Endometrial microvascular endothelial cells (primary cell): ENCODE data around the gene DEF6. TPM values are rescaled to one million over a fixed set of nuclear protein-coding genes. Genes with fewer than 3 reads are reported as not detected.

Experiments used
- in situ Hi-C: cut with HindIII; loops from 2 replicates; pipeline ENCODE4 v1.10.0; 2017; ENCODE audit warnings: low sequenced_read_pairs, low pct_unique_long_range_greater_than_20kb; ENCODE audit errors: inconsistent ontology term
- total RNA-seq: library from RNA; depleted of rRNA; stranded (reverse); fragments of >200 nt; gene quantifications from one replicate; pipeline ENCODE4 v1.2.3, GENCODE V29; 2015; ENCODE audit errors: inconsistent ontology term

DEF6 gene
- total RNA-seq, 1 donor from 2014 or later: 1.6 TPM

DNA sequence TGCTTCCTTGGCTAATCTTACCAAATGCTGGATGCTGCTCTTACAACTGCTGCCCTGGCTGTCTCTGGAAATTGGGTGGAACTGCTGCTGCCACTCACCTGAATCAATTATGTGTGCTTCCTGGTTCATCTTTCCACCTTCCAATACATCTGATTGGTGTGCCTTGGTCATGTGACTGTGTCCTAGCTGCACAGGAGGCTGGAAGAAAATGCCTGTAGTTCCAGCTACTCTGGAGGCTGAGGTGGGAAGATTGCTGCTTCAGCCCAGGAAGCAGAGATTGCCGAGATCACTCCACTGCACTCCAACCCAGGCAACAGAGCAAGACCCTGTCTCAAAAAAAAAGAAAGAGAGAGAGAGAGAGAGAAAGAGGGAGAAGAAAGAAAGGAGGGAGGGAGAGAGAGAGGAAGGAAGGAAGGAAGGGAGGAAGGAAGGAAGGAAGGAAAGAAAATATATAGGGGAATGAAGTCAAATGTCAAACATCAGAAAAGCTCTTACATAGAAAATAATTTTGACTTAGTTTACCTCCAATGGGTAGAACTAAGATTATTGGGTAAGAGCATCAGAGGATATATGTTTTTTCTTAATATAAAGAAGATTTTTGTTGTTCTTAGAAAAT is 30.6 kb downstream of the DEF6 start:
- in situ Hi-C loops: loop anchor here (25.0 kb wide), 1 partner anchor 109 kb away; no protein-coding TSS in a partner anchor

DNA sequence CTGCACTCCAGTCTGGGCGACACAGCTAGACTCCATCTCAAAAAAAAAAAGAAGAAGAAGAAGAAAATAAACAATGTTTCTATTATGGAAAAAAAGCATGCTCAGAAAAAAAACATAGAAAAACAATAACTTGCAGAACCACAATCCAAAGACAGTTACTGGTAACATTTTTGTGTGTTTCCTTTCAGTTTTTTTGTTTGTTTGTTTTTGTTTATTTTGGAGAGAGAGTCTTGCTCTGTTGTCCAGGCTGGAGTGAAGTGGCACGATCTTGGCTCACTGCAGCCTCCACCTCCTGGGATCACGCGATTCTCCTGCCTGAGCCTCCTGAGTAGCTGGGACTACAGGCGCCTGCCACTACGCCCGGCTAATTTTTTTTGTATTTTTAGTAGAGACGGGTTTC is 31.3 kb downstream of the DEF6 start:
- in situ Hi-C loops: loop anchor here (25.0 kb wide), 1 partner anchor 108 kb away; no protein-coding TSS in a partner anchor

- in situ Hi-C loops: loop anchor here (25.0 kb wide), 1 partner anchor 107 kb away; no protein-coding TSS in a partner anchor
Measured at GRCh38 chr6:35330541-35331119, 33.0 kb downstream of the DEF6 start.

DNA sequence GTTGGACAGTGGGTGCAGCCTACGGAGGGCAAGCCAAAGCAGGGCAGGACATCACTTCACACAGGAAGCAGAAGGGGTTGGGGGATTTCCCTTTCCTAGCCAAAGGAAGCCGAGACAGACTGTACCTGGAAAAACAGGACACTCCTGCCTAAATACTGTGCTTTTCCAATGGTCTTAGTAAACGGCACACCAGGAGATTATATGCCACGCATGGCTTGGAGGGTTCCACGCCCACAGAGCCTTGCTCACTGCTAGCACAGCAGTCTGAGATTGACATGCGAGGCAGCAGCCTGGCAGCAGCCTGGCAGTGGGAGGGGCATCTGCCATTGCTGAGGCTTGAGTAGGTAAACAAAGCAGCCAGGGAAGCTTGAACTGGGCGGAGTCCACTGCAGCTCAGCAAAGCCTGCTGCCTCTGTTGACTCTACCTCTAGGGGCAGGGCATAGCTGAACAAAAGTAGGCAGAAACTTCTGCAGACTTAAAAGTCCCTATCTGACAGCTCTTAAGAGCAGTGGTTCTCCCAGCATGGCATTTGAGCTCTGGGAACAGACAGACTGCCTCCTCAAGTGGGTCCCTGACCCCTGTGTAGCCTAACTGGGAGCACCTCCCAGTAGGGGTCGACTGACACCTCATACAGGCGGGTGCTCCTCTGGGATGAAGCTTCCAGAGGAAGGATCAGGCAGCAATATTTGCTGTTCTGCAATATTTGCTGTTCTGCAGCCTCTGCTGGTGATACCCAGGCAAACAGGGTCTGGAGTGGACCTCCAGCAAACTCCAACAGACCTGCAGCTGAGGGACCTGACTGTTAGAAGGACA is 34.7 kb downstream of the DEF6 start:
- in situ Hi-C loops: loop anchor here (25.0 kb wide), 1 partner anchor 105 kb away; no protein-coding TSS in a partner anchor

DNA sequence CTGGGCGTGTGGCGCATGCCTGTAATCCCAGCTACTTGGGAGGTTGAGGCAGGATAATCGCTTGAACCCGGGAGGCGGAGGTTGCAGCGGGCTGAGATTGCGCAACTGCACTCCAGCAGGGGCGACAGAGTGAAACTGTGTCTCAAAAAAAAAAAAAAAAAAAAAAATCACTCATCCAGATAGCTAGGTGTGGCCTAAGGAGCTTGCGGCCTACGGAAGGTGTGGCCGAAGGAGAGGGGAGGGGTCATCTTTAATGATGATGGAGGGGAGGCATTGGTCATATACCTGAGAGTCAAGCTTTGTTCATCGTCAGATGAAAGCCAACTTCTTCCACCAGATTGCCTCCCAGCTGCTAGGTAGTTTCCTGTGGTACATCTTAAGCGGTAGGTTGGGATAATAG is 43.9 kb downstream of the DEF6 start:
- in situ Hi-C loops: loop anchor here (25.0 kb wide), 1 partner anchor 96 kb away; no protein-coding TSS in a partner anchor

GRCh38 chr6:35342258-35343091 is 44.9 kb downstream of the DEF6 start, which contains the start of gene PPARD:
TSS of gene PPARD (plus strand) at chr6:35342558. CDS start at chr6:35411088, 68,530 bp downstream.
- in situ Hi-C loops: loop anchor here (25.0 kb wide), 1 partner anchor 95 kb away; no protein-coding TSS in a partner anchor

- in situ Hi-C loops: loop anchor here (25.0 kb wide), 1 partner anchor 94 kb away; no protein-coding TSS in a partner anchor
Measured at GRCh38 chr6:35343092-35343834, 45.6 kb downstream of the DEF6 start.

GRCh38 chr6:35343835-35344550 is 46.4 kb downstream of the DEF6 start:
- in situ Hi-C loops: loop anchor here (25.0 kb wide), 1 partner anchor 93 kb away; no protein-coding TSS in a partner anchor

DNA sequence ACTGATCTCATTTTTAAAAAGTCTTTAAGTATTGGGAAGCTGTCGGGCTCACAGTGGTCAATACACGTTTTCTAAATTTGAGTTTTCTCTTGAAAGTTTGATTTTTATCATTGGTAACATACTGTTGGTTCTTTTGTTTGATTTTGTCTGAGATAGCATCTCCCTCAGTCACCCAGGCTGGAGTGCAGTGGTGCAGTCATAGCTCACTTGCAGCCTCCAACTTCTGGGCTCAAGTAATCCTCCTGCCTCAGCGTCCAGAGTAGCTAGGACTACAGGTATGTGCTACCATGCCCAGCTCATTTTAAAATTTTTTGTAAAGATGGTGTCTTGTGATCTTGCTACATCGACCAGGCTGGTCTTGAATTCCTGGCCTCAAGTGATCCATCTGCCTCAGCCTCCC is 53.8 kb downstream of the DEF6 start:
- in situ Hi-C loops: no loop called here

- in situ Hi-C loops: no loop called here
Measured at GRCh38 chr6:35352735-35353134, 55.1 kb downstream of the DEF6 start.

GRCh38 chr6:35354361-35355135 is 56.9 kb downstream of the DEF6 start:
- in situ Hi-C loops: no loop called here

- in situ Hi-C loops: no loop called here
Measured at GRCh38 chr6:35356391-35356790, 58.8 kb downstream of the DEF6 start.

GRCh38 chr6:35357677-35358076 is 60.1 kb downstream of the DEF6 start:
- in situ Hi-C loops: no loop called here

DNA sequence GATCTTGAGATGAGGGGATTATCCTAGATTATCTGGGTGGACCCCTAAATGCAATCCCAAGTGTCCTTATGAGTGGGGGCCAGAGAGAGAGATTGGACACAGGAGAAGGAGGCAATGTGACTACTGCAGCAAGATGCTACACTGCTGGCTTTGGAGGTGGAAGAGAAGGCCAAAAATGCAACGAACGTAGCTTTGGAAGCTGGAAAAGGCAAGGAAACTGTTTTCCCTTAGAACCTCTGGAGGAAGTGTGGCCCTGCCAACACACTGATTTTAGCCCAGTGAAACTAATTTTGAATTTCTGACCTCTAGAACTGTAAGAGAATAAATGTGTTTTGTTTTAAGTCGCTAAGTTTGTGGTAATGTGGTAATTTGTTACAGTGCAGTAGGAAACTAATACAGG is 60.5 kb downstream of the DEF6 start:
- in situ Hi-C loops: no loop called here

GRCh38 chr6:35359346-35359743 is 61.7 kb downstream of the DEF6 start:
- in situ Hi-C loops: no loop called here

- in situ Hi-C loops: no loop called here
Measured at GRCh38 chr6:35359744-35360348, 62.2 kb downstream of the DEF6 start.
